Left lung (tissue), 10 donors: Measurements from ENCODE around the gene NECTIN1. TPM values are rescaled to one million over a fixed set of nuclear protein-coding genes. Genes with fewer than 3 reads are reported as not detected.

Source experiments
- ATAC-seq: fragments of 200-7000 bp; cut with Tn5 transposase; one replicate; pipeline ENCODE4 v1.9.1; 2020; ENCODE audit warnings: moderate library complexity
- DNase-seq, 4 donors: peaks; one replicate each; pipeline ENCODE4 v3.0.0-alpha.2; 2013 to 2020
- H3K27ac ChIP-seq, 2 donors: fragments of 200-600 bp; sonication (generic) in 1 of 2; one replicate each; pipeline versions ENCODE4 v1.5.0 to v1.8.0; 2020 to 2021
- H3K27me3 ChIP-seq, 2 donors: fragments of 200-600 bp; sonication (generic) in 1 of 2; one replicate each; pipeline versions ENCODE4 v1.5.0 to v1.8.0; 2020 to 2021
- H3K36me3 ChIP-seq, 2 donors: fragments of 200-600 bp; sonication (generic) in 1 of 2; one replicate each; pipeline versions ENCODE4 v1.5.0 to v1.8.0; 2020 to 2021
- H3K4me1 ChIP-seq, 2 donors: fragments of 200-600 bp; one replicate each; pipeline ENCODE4 v1.8.0; 2021
- H3K4me3 ChIP-seq, 2 donors: fragments of 200-600 bp; sonication (generic) in 1 of 2; one replicate each; pipeline versions ENCODE4 v1.5.0 to v1.8.0; 2020 to 2021; ENCODE audit warnings: mild to moderate bottlenecking in 1 of 2
- H3K9me3 ChIP-seq, 2 donors: fragments of 200-600 bp; sonication (generic) in 1 of 2; one replicate each; pipeline versions ENCODE4 v1.5.0 to v1.8.0; 2020 to 2021
- intact Hi-C, 2 donors: fragments of 100-400 bp; cut with DNase I; formaldehyde crosslinking; loops; one replicate each; pipeline versions ENCODE4 v1.11.2 to v1.14.2; 2022
- polyA plus RNA-seq, 6 donors: library from polyadenylated mRNA; unstranded; fragments of 120-200 nt; gene quantifications; one replicate each; pipeline ENCODE4 v1.2.1, GENCODE V29; 2013; ENCODE audit not compliant: insufficient read length in 6 of 6
- total RNA-seq, 2 donors: library from RNA; stranded (reverse); fragmentation: NEBNext Ultra II Directional; extraction: Animal tissue kit (Norgen Biotek cat#: 25700); gene quantifications; one replicate each; pipeline ENCODE4 v1.2.1, GENCODE V29; 2021
- TF ChIP-seq, protein P1 (sequence below), 2 donors: fragments of 200-600 bp; sonication (generic) in 1 of 2; IDR thresholded peaks; one replicate each; pipeline versions ENCODE4 v1.5.0 to v1.8.0; 2021; ENCODE audit warnings: antibody characterized with exemption in 2 of 2
- donor health status: DM: no; HTN: yes; CAD: no.
- donor health status: DM: no; HTN: no; CAD: no.

The NECTIN1 gene
- total and polyA plus RNA-seq, 8 donors, result 13.0 to 21.1 (median 15.9) TPM

DNA sequence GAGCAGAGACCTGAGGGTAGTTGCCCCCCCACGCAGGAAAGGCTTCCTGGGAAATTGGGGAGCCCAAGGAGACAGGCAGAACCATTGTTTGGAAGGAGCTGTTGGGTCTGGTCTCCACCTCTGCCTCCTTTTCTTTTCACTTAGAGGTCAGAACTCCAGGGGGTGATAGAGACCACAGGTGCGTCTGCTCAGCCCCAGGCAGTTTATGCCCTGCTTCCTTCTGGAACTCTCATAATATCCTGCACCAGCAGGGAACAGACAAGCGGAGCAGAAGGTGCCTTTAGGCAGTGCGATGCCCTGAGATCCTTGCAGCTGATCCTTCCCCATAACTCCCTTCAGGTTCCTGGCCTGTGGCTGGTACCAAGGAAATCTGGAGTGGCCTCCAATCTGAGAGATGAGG is 120.2 kb downstream of the NECTIN1 start:
- Histone ChIP-seq H3K4me1 (no peaks in the 10 kb centered on the region), H3K36me3 (no peaks in the 10 kb centered on the region), H3K27ac (no peak overlapping the region), H3K9me3 (no peaks in the 10 kb centered on the region), H3K4me3 (no peak overlapping the region), H3K27me3 (peaks cover 0 to 40% of the 10 kb centered on the region in 2 donors)
- TF ChIP-seq, protein P1, sequence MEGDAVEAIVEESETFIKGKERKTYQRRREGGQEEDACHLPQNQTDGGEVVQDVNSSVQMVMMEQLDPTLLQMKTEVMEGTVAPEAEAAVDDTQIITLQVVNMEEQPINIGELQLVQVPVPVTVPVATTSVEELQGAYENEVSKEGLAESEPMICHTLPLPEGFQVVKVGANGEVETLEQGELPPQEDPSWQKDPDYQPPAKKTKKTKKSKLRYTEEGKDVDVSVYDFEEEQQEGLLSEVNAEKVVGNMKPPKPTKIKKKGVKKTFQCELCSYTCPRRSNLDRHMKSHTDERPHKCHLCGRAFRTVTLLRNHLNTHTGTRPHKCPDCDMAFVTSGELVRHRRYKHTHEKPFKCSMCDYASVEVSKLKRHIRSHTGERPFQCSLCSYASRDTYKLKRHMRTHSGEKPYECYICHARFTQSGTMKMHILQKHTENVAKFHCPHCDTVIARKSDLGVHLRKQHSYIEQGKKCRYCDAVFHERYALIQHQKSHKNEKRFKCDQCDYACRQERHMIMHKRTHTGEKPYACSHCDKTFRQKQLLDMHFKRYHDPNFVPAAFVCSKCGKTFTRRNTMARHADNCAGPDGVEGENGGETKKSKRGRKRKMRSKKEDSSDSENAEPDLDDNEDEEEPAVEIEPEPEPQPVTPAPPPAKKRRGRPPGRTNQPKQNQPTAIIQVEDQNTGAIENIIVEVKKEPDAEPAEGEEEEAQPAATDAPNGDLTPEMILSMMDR (IDR thresholded peaks at IDR 0.05), result no peak
- DNase-seq (no peak), ATAC-seq (no peak)
- intact Hi-C loops, result no loop called here

DNA sequence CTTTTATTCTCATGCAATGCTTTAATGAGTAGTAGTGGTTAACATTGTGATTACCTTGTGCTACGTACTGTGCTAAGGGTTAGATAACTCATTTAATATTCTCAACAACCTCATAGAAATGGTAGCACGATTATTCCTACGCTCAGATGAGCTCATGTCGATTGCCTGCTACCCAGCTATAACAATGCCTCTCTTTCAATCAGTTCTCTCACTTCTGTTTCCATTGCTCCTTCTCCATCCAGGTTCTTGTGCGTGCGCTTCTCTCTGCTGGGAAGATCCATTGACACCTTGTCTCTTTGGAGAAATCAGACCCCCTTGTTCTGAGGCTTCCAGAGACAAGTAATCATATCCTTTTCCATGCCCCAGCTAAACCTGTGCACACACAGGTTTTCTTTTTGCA is 120.8 kb downstream of the NECTIN1 start:
- no peaks in the 10 kb centered on the region for H3K4me1 ChIP-seq
- ATAC-seq (no peak), DNase-seq (no peak)
- no peaks in the 10 kb centered on the region for H3K9me3 ChIP-seq
- no peak overlapping the region for H3K4me3 ChIP-seq
- H3K27me3 ChIP-seq, result peaks cover 0 to 44% of the 10 kb centered on the region in 2 donors
- TF ChIP-seq, protein P1 (IDR thresholded peaks at IDR 0.05), result no peak
- intact Hi-C loops, result no loop called here
- H3K36me3 ChIP-seq, result no peaks in the 10 kb centered on the region
- H3K27ac ChIP-seq, result no peak overlapping the region

DNA sequence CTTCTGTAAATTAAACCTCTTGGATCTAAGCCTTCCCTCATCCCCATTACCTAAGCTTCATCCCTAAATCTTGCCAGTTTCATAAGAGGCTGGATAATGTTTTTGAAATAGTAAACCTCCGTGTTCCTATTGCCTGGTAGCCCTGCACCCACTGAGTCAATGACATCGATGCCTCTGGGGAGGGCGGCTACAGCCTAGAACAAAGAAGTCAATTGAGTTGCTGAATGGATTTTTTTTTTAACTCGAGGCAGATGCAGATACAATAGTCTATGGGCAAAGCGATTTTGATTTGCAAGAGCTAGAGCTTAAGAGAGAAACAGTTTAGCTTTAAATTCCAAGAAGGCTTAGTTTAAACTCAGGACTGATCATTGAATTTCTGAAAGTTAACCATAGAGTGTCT is 121.3 kb downstream of the NECTIN1 start:
- Histone ChIP-seq H3K27me3 (peaks cover 0 to 49% of the 10 kb centered on the region in 2 donors), H3K4me3 (no peak overlapping the region), H3K9me3 (no peaks in the 10 kb centered on the region), H3K4me1 (no peaks in the 10 kb centered on the region), H3K27ac (no peak overlapping the region), H3K36me3 (no peaks in the 10 kb centered on the region)
- no peak for DNase-seq
- intact Hi-C loops, result no loop called here
- no peak for ATAC-seq
- TF ChIP-seq, protein P1 (IDR thresholded peaks at IDR 0.05), result no peak

DNA sequence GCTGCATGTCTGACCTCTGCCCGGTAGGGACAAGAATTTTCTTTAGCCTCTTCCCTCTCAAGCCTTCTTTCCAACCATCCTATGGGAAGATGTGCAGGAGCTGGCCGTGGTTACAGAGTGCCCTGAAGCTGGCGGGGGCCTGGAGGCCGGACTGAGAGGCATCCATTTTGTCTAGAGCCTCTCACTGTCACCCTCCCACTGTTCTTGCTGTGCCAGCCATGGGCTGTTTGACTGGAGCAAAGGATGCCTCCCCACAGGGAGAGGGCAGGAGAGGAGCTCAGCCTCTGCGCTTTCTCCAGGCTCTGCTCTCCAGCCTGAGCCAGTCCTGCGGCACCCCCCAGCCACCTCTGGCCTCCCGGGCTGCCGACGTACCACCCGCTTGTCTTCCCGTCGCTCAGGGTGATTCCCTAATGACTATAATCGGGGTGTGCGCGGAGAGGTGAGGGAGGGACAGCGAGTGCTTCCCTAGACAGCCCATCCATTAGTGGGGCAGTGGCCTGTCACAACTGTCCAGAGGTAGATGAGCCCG is 123.8 kb downstream of the NECTIN1 start:
- Histone ChIP-seq H3K4me3 (no peak overlapping the region), H3K27me3 (peaks cover 0 to 52% of the 10 kb centered on the region in 2 donors), H3K36me3 (no peaks in the 10 kb centered on the region), H3K9me3 (no peaks in the 10 kb centered on the region), H3K27ac (no peak overlapping the region), H3K4me1 (no peaks in the 10 kb centered on the region)
- intact Hi-C loops, result no loop called here
- ATAC-seq (no peak), DNase-seq (no peak)
- TF ChIP-seq, protein P1 (IDR thresholded peaks at IDR 0.05), result no peak

DNA sequence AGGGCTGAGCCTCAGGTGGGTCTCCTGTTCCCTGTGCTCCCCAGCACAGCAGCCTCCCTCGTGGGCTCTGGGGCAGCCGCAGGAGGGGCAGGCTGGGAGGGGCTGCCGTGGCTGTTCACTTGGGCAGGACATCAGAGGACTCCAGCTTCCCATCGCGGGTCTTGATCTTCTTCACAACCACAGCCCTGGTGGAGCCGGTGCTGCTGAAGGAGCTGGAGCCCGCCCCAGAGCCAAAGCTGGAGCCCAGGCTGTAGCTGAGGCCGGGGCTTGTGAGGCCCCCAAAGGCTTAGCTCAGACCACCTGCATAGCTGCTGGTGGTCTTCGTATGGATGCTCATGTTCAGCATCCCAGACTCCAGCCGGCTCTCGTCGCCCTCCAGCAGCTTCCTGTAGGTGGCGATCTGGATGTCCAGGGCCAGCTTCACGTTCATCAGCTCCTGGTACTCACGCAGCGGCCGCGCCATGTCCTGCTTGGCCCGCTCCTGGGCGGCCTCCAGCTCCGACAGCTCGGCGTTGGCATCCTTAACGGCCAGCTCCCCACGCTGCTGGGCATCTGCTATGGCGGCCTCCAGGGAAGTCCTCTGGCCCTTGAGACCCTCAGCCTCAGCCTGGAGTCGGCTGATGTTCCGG is 126.1 kb downstream of the NECTIN1 start:
- Histone ChIP-seq H3K9me3 (no peaks in the 10 kb centered on the region), H3K27ac (no peak overlapping the region), H3K27me3 (peaks cover 0 to 47% of the 10 kb centered on the region in 2 donors), H3K36me3 (no peaks in the 10 kb centered on the region), H3K4me3 (no peak overlapping the region), H3K4me1 (no peaks in the 10 kb centered on the region)
- DNase-seq (peak in 1 of 4 donors; percentile 64), ATAC-seq (no peak)
- TF ChIP-seq, protein P1 (IDR thresholded peaks at IDR 0.05), result no peak
- intact Hi-C loops, result no loop called here
